Tibial nerve (tissue), 4 donors: ENCODE data around the gene AGAP6.
"Not testable (repeated sequence)": the region's sequence is repeated elsewhere in the genome, so short reads cannot be mapped to it uniquely, and the experiment has no call there.

Source experiments
- CTCF ChIP-seq, 5 experiments: fragments of 200-600 bp in 3 of 5; fragments of 450-650 bp in 2 of 5; sonication (generic) in 3 of 5; IDR thresholded peaks; one replicate each; pipeline ENCODE4 v1.5.1; 2016 to 2019; ENCODE audit warnings: antibody characterized with exemption in 5 of 5, mild to moderate bottlenecking in 3 of 5, moderate library complexity in 2 of 5
- EP300 ChIP-seq, 2 donors: sonication (generic); formaldehyde crosslinking; IDR thresholded peaks; one replicate each; pipeline ENCODE4 v1.6.1; 2017; ENCODE audit warnings: antibody characterized with exemption in 2 of 2, mild to moderate bottlenecking in 1 of 2
- POLR2A ChIP-seq, 2 donors: fragments of 450-650 bp; IDR thresholded peaks; one replicate each; pipeline ENCODE4 v1.6.1; 2017; ENCODE audit warnings: antibody characterized with exemption in 2 of 2, mild to moderate bottlenecking in 2 of 2, moderate library complexity in 2 of 2

- TF ChIP-seq CTCF, POLR2A, EP300 (IDR thresholded peaks at IDR 0.05): not testable (repeated sequence)
Observed at GRCh38 chr10:49970331-49970857, 17.8 kb upstream of the AGAP6 start.
